Activated T-cell treated with anti-CD3 and anti-CD28 coated beads for 4 hours (primary cell): ENCODE results near the gene EYS.

ENCODE experiments used
- DNase-seq: peaks from one replicate; pipeline ENCODE4 v3.0.0-alpha.2; 2020

The EYS gene

DNA sequence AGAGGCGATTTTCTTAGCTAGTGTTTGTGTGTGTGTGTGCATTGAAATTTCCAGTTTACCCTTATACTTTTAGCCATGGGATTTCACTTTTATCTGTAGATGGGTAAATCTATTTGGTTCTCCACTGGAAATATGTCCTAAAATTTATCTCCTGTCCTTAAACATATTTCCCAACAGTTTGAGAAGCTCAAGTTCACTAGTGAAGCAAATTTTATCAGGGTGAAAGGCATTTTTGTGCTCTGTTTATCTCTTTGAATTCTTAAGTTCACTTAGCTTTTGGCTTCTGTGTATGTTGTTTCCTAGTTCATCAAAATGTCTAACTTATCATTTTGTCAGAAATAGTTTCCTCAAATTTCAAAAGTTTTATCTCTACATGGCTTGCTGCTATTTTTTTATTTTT lies 1509.8 kb downstream of the EYS start:
- DNase-seq = no peak

DNA sequence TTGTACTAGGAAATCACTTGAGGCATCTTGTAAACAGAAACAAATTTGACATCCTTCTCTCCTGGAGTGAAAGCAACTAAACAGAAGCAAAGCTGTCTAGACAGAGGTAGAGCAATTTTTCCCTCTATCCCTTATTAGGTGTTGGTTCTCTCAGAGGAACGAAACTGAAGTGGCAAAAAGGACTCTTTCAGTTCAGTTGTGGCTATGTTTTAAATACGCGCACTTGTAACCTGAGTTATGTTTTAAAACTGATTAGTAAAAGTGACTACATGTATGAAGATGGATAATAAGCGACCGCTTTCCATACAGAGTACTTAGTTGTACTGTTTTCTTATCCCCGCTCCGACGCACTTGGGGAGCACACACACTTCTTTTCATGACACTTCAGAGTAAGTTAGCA lies 1520.4 kb downstream of the EYS start:
- DNase-seq = no peak

DNA sequence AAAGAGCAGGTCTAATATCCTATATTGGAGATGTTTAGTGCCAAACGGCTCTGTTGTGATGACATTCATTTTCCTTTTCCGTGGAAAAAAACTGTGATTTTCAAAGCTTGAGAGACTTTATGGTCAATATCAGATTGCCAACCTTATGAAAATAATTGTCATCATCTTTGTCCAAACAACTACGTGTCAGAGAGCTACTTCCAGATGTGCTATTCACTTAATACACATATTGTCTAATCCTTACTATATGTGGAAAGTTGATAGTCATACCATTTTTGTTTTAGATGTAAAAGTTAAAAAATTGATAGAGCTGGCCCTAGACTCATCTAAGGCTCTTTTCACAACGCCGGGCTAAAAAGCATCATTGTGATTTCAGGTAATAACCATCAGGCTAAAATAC lies 1521.4 kb downstream of the EYS start:
- DNase-seq = no peak

DNA sequence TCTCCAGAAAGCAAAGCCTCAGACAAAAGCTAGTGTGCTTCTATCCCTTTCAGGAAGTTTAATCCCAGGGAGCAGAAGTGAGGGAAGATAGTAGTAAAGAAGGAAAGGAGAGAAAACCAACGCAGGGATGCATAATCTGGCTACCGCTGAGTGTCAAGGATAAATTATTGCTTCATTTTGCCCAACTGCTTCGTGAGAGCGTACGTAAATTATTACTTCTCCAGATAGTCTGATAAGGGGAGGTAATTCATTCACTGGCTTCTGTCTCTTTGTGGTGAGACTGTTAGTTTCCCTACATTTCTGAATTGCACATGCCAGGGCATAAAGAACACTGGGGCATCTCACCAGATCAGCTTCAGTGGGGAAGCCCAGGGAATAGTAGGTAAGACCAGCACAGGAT lies 1531.7 kb downstream of the EYS start:
- DNase-seq = no peak

DNA sequence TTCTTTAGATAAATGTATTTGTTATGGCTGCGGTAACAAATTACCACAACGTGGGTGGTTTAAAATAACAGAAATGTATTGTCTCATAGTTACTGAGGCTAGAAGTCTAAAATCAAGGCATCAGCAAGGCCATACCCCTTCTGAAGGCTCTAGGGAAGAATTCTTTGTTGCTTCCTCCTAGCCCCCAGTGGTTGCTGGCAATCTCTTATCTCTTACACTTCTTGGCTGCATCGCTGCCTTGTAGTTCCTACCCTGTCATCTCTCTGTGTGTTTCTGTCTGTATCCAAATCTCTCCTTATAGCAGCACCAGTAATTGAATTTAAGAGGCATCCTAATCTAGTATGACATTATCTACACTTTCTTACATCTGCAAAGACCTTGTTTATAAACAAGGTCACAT lies 1536.7 kb downstream of the EYS start:
- no peak for DNase-seq

DNA sequence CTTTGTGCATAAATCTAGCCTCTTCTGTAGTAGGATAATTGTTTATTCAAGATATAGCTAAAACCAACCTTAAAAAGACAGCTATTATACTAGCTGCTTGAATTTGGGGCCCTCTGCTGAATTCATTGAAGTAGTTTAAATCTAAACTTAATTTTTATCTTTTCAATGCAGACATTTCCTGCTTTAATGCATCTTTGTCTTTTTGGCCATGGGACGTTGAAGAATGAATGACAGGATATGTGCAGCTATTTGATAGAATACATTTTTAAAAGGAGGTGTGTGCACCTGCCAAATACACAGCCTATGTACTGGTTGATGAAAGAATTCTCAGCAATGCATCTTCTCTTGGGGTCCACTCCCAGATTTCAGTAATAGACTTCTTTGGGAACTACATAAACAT lies 1546.5 kb downstream of the EYS start:
- DNase-seq = no peak

DNA sequence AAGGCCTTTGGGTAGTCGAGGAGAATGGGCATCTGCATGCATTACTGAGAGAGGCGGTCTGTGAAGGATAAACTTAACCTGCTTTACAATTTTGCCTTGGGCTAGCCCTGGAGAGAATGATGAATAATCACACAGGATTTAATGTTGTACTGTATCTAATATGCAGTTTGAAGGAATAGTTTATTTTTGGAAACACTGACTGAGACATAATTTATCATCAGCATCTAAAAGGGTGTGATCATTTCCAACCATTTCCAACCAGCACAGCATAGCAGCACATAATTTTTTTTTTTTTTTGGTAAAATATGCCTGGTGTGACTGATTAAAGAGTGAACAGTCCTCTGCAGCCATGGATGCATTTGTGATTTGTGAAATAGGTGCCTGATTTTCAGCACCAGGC lies 1552.0 kb downstream of the EYS start:
- no peak for DNase-seq

DNA sequence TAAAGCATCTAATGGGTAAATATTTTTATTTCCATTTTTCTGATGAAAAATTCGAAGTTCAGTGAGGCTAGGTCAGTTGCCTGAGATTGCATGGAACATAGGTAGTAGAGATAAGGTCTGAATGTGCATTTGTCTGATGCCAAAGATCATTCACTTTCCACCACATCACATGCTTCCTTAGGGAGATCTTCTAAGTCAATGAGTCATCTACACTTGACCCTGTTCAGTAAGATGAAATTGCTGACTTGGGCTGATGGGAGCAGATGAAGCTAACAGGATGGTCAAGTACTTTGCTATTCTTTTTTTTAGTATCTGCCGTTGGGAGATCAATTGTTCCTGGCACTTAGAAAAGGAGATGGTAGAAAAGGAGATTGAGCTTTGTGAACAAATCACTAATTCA lies 1560.2 kb downstream of the EYS start:
- DNase-seq = no peak

DNA sequence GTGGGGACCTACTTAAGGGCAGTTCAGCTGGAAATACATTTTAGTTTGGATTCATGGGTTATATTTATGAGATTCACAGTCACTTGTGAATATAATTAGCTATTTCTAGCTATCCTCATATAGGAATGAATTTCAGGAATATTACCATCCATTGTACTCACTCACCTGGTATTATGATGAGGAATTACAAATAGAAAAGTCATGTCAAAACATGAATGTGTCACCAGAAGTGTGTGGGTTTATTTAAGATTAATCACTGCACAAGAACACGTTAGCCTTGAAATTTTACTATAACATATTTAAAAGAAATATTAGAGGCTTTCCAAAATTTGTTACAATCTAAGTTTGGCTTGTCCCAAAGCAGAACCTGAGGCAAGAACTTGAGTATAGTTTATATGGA lies 1560.9 kb downstream of the EYS start:
- no peak for DNase-seq

DNA sequence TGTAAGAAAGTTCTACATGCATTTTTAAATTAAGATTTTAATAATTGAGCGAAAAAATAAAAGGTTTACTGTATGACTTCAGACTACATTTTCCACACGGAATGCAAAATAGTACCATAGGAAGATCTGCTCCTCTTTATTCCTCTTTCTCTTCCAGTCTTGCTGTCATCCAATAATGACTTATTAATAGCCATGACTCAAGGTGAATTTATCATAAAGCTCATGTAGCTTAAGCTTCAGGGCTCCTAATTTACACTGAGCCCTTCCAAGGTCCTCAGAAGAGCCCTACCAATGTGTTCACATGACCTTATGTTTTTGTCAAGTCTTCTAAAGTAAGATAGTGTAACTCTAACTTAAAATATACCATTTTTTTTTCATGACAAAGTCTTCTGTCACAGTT lies 1561.4 kb downstream of the EYS start:
- no peak for DNase-seq

DNA sequence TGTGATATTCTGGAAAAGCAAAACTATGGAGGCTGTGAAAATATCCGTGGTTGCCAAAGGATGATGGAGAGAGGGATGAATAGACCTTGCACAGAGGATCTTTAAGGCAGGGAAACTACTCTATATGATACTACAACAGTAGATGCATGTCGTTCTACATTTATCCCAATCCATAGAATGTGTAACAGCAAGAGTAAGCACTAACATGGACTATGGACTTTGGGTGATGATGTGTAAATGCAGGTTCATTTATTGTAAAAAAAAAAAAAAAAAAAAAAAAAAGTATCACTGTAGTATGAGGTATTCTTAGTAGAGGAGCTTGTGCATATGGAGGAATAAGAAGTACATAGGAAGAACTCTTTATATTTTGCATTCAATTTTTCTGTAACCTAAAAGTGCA lies 1563.9 kb downstream of the EYS start:
- no peak for DNase-seq

DNA sequence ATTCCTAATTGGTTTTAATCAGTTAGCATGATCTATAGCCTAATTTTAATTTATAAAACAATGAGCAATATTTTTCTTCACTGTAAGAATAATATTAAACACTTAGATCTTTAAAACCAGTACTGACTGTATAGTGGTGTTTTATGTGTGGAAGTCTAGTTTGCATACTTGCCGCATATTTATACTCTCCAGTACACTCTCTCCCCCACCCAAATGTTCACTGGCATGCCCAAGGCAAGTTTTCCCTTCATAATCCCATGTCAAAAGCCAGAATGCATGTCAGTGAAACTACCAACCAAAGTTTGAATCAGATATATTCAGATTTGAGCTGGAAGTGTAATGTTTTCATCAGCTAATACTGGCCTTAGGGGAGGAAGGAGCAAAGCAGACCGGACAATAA lies 1565.3 kb downstream of the EYS start:
- DNase-seq = no peak

DNA sequence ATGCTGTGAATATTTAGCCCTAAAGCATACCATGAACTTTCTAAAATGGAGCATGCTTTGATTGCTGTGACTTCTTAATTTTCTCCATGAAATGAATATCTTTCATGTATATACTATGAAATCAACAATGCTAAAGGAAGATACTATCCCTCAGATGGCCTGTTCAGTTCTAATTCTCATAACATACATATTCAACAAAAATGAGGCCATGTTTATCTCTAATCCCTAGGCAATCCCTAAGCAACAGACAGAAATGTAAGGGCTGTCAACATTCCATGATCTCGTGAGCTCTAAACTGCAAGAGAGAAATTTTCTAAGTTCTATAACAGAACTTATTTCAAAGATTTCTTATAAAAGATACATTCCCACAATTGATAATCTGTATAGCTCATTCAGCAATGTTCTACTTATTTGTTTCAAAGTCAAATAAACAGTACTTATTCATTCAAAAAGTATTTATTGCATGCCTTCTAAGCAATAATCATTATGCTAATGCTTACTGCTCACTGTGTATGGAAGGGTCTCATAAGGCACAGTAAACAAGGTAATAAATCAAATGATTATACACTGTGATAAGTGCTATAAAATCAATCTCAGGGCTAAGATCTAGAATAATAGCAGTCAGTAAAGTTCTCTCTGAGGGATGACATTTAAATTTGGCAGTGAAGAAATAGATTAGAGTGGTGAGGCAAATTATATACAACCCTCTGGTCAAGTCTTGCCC lies 1578.6 kb downstream of the EYS start:
- no peak for DNase-seq

DNA sequence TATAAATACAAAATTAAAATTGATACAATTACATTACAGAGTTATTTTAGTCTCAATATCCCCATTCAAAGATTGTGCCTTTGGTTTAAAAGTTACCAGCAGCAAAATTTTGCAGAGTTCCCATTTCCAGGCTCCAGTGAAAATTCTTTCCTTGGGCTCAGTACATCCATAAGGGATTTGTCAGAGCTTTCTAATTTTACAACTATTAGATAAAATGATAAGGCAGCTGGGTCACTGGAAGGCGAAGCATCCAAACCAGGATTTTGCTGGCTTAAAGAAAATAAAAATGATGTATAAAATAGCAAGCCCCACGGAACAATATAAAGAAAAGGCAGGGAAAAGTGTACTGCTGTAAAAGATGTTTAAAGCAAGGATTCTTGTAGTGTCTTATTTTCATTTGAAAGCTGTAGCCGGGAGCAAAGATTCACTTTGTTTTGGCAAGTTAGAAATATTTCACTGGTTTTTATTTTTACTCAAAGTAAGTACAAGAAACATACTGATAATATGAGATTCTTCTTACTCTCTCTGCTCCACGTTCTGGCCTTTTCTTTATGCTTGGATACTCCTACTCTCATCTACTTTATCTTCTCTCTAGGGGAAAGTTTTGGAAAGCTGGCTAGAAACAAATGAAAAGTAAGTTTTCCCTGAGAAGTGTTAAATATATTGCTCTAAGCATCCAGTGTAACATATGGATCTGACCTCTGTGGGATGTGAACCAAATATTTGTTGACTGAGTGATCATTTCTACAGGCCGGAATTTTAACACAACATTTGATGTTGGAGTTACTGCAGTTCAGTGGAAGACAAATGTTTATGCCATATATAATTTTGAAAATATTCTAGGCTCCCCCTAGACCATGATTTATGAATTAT lies 1583.0 kb downstream of the EYS start:
- no peak for DNase-seq

DNA sequence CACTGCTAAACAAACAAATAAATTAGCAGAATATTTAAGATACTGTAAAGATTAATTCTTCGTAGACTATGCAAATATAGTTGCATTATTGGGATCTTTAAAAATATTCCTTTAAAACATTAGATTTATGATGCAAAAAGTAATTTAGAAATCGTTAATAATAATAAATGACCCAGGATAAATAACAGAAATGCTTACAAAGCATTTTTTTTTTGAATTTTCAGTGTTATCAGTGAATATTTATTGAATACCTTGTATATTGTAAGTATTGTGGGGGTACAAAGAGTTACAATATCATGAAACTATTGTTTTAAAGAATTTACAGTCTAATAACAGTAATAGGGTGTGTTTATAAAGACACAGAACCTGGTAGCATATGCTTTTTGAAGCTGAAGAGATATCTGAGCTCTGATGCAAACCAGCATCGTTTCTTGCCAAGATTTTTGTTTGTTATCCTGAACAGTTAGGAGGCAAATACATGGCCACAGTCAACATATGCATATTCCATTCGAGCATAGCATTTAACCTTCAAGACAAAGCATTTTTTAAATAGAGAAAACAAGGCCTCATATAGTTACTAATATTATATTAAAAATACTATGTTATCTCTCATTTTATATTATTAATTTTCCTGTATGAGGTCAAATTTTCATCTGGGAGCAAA lies 1584.2 kb downstream of the EYS start:
- DNase-seq = no peak

DNA sequence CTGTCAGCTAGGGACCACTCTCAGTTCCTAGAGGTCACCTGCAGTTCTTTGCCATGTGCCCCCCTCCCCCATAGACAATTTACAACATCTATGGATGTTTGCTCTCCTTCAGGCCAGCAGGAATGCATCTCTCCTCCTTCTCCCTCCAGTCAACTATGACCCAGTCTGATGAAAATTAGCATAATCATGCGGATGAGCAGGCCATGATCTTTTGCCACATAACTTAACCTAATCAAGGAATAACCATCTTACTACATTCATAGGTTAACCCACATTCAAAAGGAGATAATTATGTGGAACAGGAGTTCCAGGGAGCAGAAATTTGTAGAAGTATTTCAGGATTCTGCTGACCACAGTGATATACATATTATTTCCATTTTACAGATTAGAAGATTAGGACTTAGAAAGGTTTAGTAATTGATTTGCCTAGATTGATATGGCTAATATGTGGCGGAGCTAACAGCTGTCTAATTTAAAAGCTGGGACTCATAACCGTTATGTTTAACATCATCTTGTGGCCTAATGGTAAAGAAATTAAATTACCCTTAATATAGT lies 1585.9 kb downstream of the EYS start:
- DNase-seq = no peak

DNA sequence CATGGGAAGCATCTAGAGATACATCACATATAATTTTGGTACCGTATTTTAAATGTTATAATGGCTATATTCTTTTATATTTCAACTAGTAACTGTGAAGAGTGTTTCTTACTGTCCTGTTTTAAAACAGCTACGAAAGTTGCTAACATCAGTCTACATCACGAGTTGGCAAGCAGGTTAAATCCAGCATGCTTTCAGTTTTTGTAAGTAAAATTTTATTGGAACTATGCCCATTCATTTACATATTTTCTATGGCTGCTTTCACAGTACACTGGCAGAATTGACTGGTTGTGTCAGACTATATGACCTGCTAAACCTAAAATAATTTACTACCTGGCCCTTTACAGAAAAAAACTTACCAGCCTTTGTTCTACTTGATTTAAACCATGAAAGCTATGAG lies 1593.3 kb downstream of the EYS start:
- DNase-seq = no peak

DNA sequence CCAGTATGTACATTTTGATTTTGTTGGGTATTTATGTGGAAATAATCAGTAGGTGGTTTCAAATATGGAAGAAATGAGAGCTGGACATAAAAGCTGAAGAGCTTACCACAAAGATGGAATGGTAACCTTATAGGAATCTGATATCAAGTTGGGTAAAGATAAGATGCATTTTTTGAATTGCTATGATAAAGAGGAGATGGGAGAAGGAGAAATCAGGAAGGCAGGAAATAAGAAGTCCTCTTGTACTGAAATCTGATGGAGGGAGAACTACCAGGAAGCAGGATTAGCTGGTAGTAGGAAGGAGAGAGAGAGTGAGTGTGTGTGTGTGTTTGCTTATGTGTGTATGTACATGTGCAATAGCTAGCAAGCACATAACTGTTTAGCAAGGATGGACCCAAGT lies 1603.0 kb downstream of the EYS start:
- no peak for DNase-seq

DNA sequence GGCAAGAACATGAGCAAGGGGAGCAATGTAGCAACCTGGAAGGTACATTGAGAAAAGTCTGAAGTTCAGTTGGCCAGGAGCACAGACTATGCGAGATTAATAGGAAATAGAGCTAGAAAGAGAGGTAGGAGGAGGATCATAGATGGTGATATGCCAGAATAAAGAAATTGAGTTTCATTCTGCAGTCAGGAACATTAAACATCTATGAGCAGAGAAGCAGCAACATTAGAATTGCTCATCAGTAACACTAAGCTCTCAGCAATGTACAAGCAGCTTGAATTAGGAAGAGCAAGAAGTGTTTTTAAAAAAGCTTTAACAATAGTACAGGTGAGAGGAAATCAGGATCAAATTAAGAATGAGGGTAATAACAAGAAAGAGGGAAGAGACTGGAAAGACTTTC lies 1603.5 kb downstream of the EYS start:
- no peak for DNase-seq

DNA sequence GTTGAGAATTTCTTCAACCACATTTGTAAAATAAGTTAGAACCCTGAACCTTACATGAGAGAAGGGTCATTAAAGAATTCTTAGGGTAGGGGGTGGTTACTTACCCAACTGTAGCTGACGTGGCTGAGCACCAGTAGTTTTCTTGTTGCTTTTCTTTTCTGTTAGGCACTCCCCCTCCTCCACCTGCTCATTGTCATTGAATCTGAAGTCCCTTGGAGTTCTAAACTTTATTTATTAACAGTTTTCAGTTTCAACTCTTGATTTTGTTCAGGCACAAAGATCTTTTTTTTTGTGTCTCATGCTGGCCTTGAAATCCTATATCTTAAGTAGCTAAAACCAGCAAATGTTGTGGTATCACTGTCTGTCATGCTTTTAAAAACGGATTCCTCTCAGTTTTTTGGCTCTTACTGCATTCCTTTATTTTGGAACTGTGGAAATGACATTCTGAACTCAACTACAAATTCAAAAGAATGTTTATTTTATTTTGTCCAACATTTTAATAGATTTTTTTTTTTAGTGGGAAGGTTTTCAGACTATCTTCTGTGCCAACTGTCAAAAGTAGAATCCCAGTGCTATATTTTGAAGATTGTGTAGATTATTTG lies 1606.2 kb downstream of the EYS start:
- DNase-seq = no peak

DNA sequence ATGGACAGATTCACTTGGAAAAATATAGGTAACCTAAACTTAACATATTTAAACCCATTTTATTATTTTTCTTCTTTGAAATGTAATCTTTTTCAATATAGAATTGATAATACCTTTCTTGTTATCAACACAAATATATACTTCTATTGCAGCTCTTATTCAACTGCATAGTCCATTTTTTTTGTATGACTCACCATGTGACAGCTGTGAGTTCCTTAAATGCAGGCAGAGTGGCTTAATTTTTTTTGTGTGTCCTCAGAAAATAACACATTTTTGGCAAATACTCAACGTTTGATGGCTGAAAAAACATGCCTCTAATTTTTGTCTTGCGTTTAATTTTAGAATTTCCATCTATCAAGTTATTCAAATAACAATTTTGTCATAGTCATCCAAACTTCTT lies 1616.7 kb downstream of the EYS start:
- DNase-seq = no peak

DNA sequence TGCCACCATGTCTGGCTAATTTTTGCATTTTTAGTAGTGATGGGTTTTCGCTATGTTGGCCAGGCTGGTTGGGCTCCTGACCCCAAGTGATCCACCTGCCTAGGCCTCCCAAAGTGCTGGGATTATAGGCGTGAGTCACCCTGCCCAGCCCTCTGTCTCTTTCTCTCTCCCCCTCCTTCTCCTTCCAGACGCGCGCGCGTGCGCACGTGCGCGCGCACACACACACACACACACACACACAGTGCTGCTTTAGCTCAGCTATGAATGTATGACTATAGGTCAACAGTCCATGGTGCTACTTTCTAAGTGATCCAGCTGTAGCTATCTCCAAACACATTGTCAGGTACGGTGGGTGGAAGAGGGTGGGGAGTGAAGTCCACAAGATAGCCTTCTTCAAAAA lies 1621.9 kb downstream of the EYS start:
- no peak for DNase-seq

DNA sequence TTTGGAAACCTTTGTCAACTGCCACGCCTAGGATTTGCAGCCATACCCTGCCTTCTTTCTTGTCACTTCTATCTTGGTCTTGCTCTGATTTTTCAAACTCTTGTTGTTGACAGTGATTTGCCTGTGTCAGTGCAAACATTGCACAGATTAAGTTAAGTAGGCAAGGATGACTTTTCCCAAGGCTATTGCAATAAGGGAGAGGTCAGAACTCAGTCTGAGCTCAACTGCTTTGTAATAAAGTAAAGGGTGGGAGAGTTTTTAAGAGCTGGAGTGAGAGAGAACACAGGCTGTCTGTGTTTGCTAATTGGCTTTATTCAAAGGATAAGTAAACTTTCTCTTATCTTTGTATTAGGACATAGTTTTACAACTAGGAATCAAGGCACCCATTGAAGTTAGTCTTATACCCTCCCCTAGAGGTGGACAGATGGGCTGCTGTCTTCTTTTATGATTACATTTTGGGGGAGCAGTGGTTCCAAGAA lies 1622.8 kb downstream of the EYS start:
- no peak for DNase-seq
